Measurements from ENCODE around the gene ZNF628.

GRCh38 chr19:55493645-55494171 is 17.3 kb downstream of the ZNF628 start:
- TF ChIP-seq YY1 (IDR thresholded peaks at IDR 0.05; ENCODE audit: low read depth, low read length) (no peak), MAX (IDR thresholded peaks at IDR 0.05) (no peak), FOSL1 (IDR thresholded peaks at IDR 0.05; ENCODE audit: insufficient read depth, low read depth, low read length) (no peak), EZH2 (IDR thresholded peaks at IDR 0.05; ENCODE audit: low read depth, low read length, severe bottlenecking) (no peak), GABPA (IDR thresholded peaks at IDR 0.05; ENCODE audit: borderline replicate concordance, insufficient read depth, low read length) (no peak), POLR2A (IDR thresholded peaks at IDR 0.05; ENCODE audit: control extremely low read depth in 1 of 2, low read depth in 2 of 2, low read length in 2 of 2) (no peak), CTCF (IDR thresholded peaks at IDR 0.05; ENCODE audit: control extremely low read depth in 1 of 3, insufficient read depth in 1 of 3, low read depth in 1 of 3, low read length in 3 of 3) (no peak), CEBPB (IDR thresholded peaks at IDR 0.05; ENCODE audit: low read depth, low read length) (no peak), SP1 (IDR thresholded peaks at IDR 0.05; ENCODE audit: low read depth, low read length) (no peak), POLR2AphosphoS5 (IDR thresholded peaks at IDR 0.05; ENCODE audit: low read depth, low read length) (no peak), GTF2F1 (IDR thresholded peaks at IDR 0.05; ENCODE audit: borderline replicate concordance, low read depth, low read length) (no peak), EP300 (IDR thresholded peaks at IDR 0.05; ENCODE audit: borderline replicate concordance in 1 of 2, low read depth in 2 of 2, low read length in 2 of 2) (no peak), TAF1 (IDR thresholded peaks at IDR 0.05; ENCODE audit: low read depth, low read length) (no peak)
